ENCODE data around the gene CISD3.

CISD3 gene

GRCh38 chr17:38690386-38690785, 39.8 kb upstream of the CISD3 start:
- Histone ChIP-seq H3K23ac (ENCODE audit: low read length in 2 of 2) (no peak overlapping the region), H3K4me3 (ENCODE audit: insufficient read depth in 1 of 2, low read depth in 1 of 2, low read length in 2 of 2) (no peak overlapping the region), H2BK5ac (ENCODE audit: low read depth, low read length, poor library complexity, severe bottlenecking) (no peak overlapping the region), H2BK12ac (ENCODE audit: low read length in 2 of 2) (no peak overlapping the region), H2BK15ac (ENCODE audit: low read depth, poor library complexity, severe bottlenecking) (no peak overlapping the region), H3K79me1 (replicated peaks; ENCODE audit: low read length, poor library complexity, severe bottlenecking) (no peaks in the 10 kb centered on the region), H3K9ac (ENCODE audit: low read length) (no peak overlapping the region), H3K4me1 (ENCODE audit: control insufficient read depth, insufficient read depth, low read depth, low read length) (no peaks in the 10 kb centered on the region), H3K4me2 (ENCODE audit: low read length, poor library complexity, severe bottlenecking) (no peak overlapping the region), H4K8ac (ENCODE audit: low read length) (no peak overlapping the region), H3K4ac (ENCODE audit: low read depth in 1 of 2, low read length in 2 of 2) (no peak overlapping the region), H3K14ac (ENCODE audit: low read length in 2 of 2) (no peak overlapping the region), H3K27ac (ENCODE audit: low read length, poor library complexity, severe bottlenecking) (no peak overlapping the region), H2AK5ac (ENCODE audit: low read length, severe bottlenecking) (no peak overlapping the region), H2AFZ (ENCODE audit: low read depth, low read length) (no peak overlapping the region), H4K91ac (ENCODE audit: low read length) (no peak overlapping the region), H3K36me3 (ENCODE audit: control insufficient read depth in 1 of 2, insufficient read depth in 2 of 2, low read depth in 1 of 2, low read length in 2 of 2) (no peaks in the 10 kb centered on the region), H3K18ac (ENCODE audit: low read depth in 1 of 2, low read length in 2 of 2) (no peak overlapping the region), H3K27me3 (ENCODE audit: control insufficient read depth in 1 of 2, insufficient read depth in 1 of 2, low read length in 2 of 2) (peaks cover 0 to 23% of the 10 kb centered on the region in 2 experiments), H3K9me3 (ENCODE audit: control insufficient read depth, low read length) (no peaks in the 10 kb centered on the region), H2BK120ac (ENCODE audit: low read depth, low read length) (no peak overlapping the region)
- DNase-seq, result no peak
- 90% methylated on average over 3 of the region's 4 CpGs for WGBS

GRCh38 chr17:38691154-38691553, 39.0 kb upstream of the CISD3 start:
- Histone ChIP-seq H2AFZ (ENCODE audit: low read depth, low read length) (no peak overlapping the region), H3K23ac (ENCODE audit: low read length in 2 of 2) (no peak overlapping the region), H2BK5ac (ENCODE audit: low read depth, low read length, poor library complexity, severe bottlenecking) (no peak overlapping the region), H3K14ac (ENCODE audit: low read length in 2 of 2) (no peak overlapping the region), H3K4me1 (ENCODE audit: control insufficient read depth, insufficient read depth, low read depth, low read length) (no peaks in the 10 kb centered on the region), H3K4ac (ENCODE audit: low read depth in 1 of 2, low read length in 2 of 2) (no peak overlapping the region), H3K27ac (ENCODE audit: low read length, poor library complexity, severe bottlenecking) (no peak overlapping the region), H4K91ac (ENCODE audit: low read length) (no peak overlapping the region), H2BK120ac (ENCODE audit: low read depth, low read length) (no peak overlapping the region), H3K9me3 (ENCODE audit: control insufficient read depth, low read length) (no peaks in the 10 kb centered on the region), H2BK12ac (ENCODE audit: low read length in 2 of 2) (no peak overlapping the region), H4K8ac (ENCODE audit: low read length) (no peak overlapping the region), H3K27me3 (ENCODE audit: control insufficient read depth in 1 of 2, insufficient read depth in 1 of 2, low read length in 2 of 2) (peaks cover 0 to 23% of the 10 kb centered on the region in 2 experiments), H3K9ac (ENCODE audit: low read length) (no peak overlapping the region), H3K4me2 (ENCODE audit: low read length, poor library complexity, severe bottlenecking) (no peak overlapping the region), H3K36me3 (ENCODE audit: control insufficient read depth in 1 of 2, insufficient read depth in 2 of 2, low read depth in 1 of 2, low read length in 2 of 2) (no peaks in the 10 kb centered on the region), H2BK15ac (ENCODE audit: low read depth, poor library complexity, severe bottlenecking) (no peak overlapping the region), H3K4me3 (ENCODE audit: insufficient read depth in 1 of 2, low read depth in 1 of 2, low read length in 2 of 2) (no peak overlapping the region), H2AK5ac (ENCODE audit: low read length, severe bottlenecking) (no peak overlapping the region), H3K79me1 (replicated peaks; ENCODE audit: low read length, poor library complexity, severe bottlenecking) (no peaks in the 10 kb centered on the region), H3K18ac (ENCODE audit: low read depth in 1 of 2, low read length in 2 of 2) (no peak overlapping the region)
- no peak for DNase-seq
- WGBS, result 77% methylated on average over 4 of the region's 4 CpGs

GRCh38 chr17:38693700-38694329, 36.3 kb upstream of the CISD3 start:
- peak overlapping the region; percentile 60 for H3K9ac ChIP-seq (ENCODE audit: low read length)
- H2BK5ac ChIP-seq (ENCODE audit: low read depth, low read length, poor library complexity, severe bottlenecking), result no peak overlapping the region
- no peak overlapping the region for H3K18ac ChIP-seq (ENCODE audit: low read depth in 1 of 2, low read length in 2 of 2)
- no peak overlapping the region for H3K14ac ChIP-seq (ENCODE audit: low read length in 2 of 2)
- no peak overlapping the region for H3K23ac ChIP-seq (ENCODE audit: low read length in 2 of 2)
- no peak overlapping the region for H2AFZ ChIP-seq (ENCODE audit: low read depth, low read length)
- WGBS, result 82% methylated on average over 12 of the region's 12 CpGs
- H2BK120ac ChIP-seq (ENCODE audit: low read depth, low read length), result no peak overlapping the region
- no peaks in the 10 kb centered on the region for H3K9me3 ChIP-seq (ENCODE audit: control insufficient read depth, low read length)
- H3K4me2 ChIP-seq (ENCODE audit: low read length, poor library complexity, severe bottlenecking), result no peak overlapping the region
- no peak overlapping the region for H3K4ac ChIP-seq (ENCODE audit: low read depth in 1 of 2, low read length in 2 of 2)
- no peak overlapping the region for H2BK15ac ChIP-seq (ENCODE audit: low read depth, poor library complexity, severe bottlenecking)
- peak overlapping the region; percentile 21 for H4K91ac ChIP-seq (ENCODE audit: low read length)
- no peaks in the 10 kb centered on the region for H3K4me1 ChIP-seq (ENCODE audit: control insufficient read depth, insufficient read depth, low read depth, low read length)
- H3K27ac ChIP-seq (ENCODE audit: low read length, poor library complexity, severe bottlenecking), result no peak overlapping the region
- peak overlapping the region in 1 of 2 experiments; percentile 16 for H3K4me3 ChIP-seq (ENCODE audit: insufficient read depth in 1 of 2, low read depth in 1 of 2, low read length in 2 of 2)
- no peak overlapping the region for H2AK5ac ChIP-seq (ENCODE audit: low read length, severe bottlenecking)
- no peak overlapping the region for H2BK12ac ChIP-seq (ENCODE audit: low read length in 2 of 2)
- no peak overlapping the region for H4K8ac ChIP-seq (ENCODE audit: low read length)
- H3K36me3 ChIP-seq (ENCODE audit: control insufficient read depth in 1 of 2, insufficient read depth in 2 of 2, low read depth in 1 of 2, low read length in 2 of 2), result no peaks in the 10 kb centered on the region
- DNase-seq, result peak; percentile 17
- peaks cover 0 to 33% of the 10 kb centered on the region in 2 experiments for H3K27me3 ChIP-seq (ENCODE audit: control insufficient read depth in 1 of 2, insufficient read depth in 1 of 2, low read length in 2 of 2)
- no peaks in the 10 kb centered on the region for H3K79me1 ChIP-seq (replicated peaks; ENCODE audit: low read length, poor library complexity, severe bottlenecking)

GRCh38 chr17:38697061-38697820, 32.9 kb upstream of the CISD3 start:
- Histone ChIP-seq H2BK120ac (ENCODE audit: low read depth, low read length) (no peak overlapping the region), H3K36me3 (ENCODE audit: control insufficient read depth in 1 of 2, insufficient read depth in 2 of 2, low read depth in 1 of 2, low read length in 2 of 2) (no peaks in the 10 kb centered on the region), H3K4ac (ENCODE audit: low read depth in 1 of 2, low read length in 2 of 2) (no peak overlapping the region), H3K14ac (ENCODE audit: low read length in 2 of 2) (no peak overlapping the region), H3K79me1 (replicated peaks; ENCODE audit: low read length, poor library complexity, severe bottlenecking) (no peaks in the 10 kb centered on the region), H3K23ac (ENCODE audit: low read length in 2 of 2) (no peak overlapping the region), H3K4me3 (ENCODE audit: insufficient read depth in 1 of 2, low read depth in 1 of 2, low read length in 2 of 2) (no peak overlapping the region), H2AFZ (ENCODE audit: low read depth, low read length) (no peak overlapping the region), H2BK5ac (ENCODE audit: low read depth, low read length, poor library complexity, severe bottlenecking) (no peak overlapping the region), H3K4me1 (ENCODE audit: control insufficient read depth, insufficient read depth, low read depth, low read length) (peaks cover 10% of the 10 kb centered on the region), H2AK5ac (ENCODE audit: low read length, severe bottlenecking) (no peak overlapping the region), H2BK12ac (ENCODE audit: low read length in 2 of 2) (no peak overlapping the region), H3K9me3 (ENCODE audit: control insufficient read depth, low read length) (no peaks in the 10 kb centered on the region), H3K18ac (ENCODE audit: low read depth in 1 of 2, low read length in 2 of 2) (no peak overlapping the region), H4K91ac (ENCODE audit: low read length) (no peak overlapping the region), H3K4me2 (ENCODE audit: low read length, poor library complexity, severe bottlenecking) (no peak overlapping the region), H2BK15ac (ENCODE audit: low read depth, poor library complexity, severe bottlenecking) (no peak overlapping the region), H4K8ac (ENCODE audit: low read length) (no peak overlapping the region), H3K27ac (ENCODE audit: low read length, poor library complexity, severe bottlenecking) (no peak overlapping the region), H3K27me3 (ENCODE audit: control insufficient read depth in 1 of 2, insufficient read depth in 1 of 2, low read length in 2 of 2) (peaks cover 0 to 26% of the 10 kb centered on the region in 2 experiments), H3K9ac (ENCODE audit: low read length) (no peak overlapping the region)
- no peak for DNase-seq
- WGBS, result 84% methylated on average over 3 of the region's 4 CpGs
